Skeletal muscle tissue (tissue), 4 donors: ENCODE data around the gene ANKRD44. TPM values are rescaled to one million over a fixed set of nuclear protein-coding genes. Genes with fewer than 3 reads are reported as not detected.

ENCODE experiments used
- H3K27ac ChIP-seq: one replicate; pipeline ENCODE4 v1.7.0; 2013; ENCODE audit warnings: mild to moderate bottlenecking, low read depth, low read length, inconsistent platforms
- H3K27me3 ChIP-seq, 3 donors: one replicate each; pipeline ENCODE4 v1.7.0; 2013; ENCODE audit warnings: low read length in 3 of 3; ENCODE audit not compliant: control insufficient read depth in 3 of 3, insufficient read depth in 3 of 3
- H3K36me3 ChIP-seq, 3 donors: one replicate each; pipeline ENCODE4 v1.7.0; 2013; ENCODE audit warnings: low read length in 3 of 3; ENCODE audit not compliant: control insufficient read depth in 3 of 3, insufficient read depth in 3 of 3
- H3K4me1 ChIP-seq, 3 donors: one replicate each; pipeline ENCODE4 v1.7.0; 2013; ENCODE audit warnings: low read length in 3 of 3, mild to moderate bottlenecking in 3 of 3; ENCODE audit not compliant: control insufficient read depth in 3 of 3, insufficient read depth in 3 of 3
- H3K4me3 ChIP-seq, 3 donors: one replicate each; pipeline ENCODE4 v1.7.0; 2013; ENCODE audit warnings: low read length in 3 of 3
- H3K9ac ChIP-seq, 3 donors: one replicate each; pipeline ENCODE4 v1.7.0; 2013; ENCODE audit warnings: low read length in 3 of 3, mild to moderate bottlenecking in 3 of 3, moderate library complexity in 2 of 3, low read depth in 1 of 3
- H3K9me3 ChIP-seq, 3 donors: one replicate each; pipeline ENCODE4 v1.7.0; 2013; ENCODE audit warnings: low read length in 3 of 3; ENCODE audit not compliant: control insufficient read depth in 3 of 3
- total RNA-seq: library from RNA; depleted of rRNA; stranded (reverse); fragments of >200 nt; gene quantifications from one replicate; pipeline ENCODE4 v1.2.3, GENCODE V29; 2014
- donor health status: Osteomylitis.

The ANKRD44 gene
- total RNA-seq, 1 donor from 2014 or later = 26.6 TPM

GRCh38 chr2:197163712-197164140, 146.9 kb downstream of the ANKRD44 start:
- Histone ChIP-seq H3K9ac (no peak overlapping the region), H3K4me3 (no peak overlapping the region), H3K4me1 (peaks cover 0 to 4% (median 2%) of the 10 kb centered on the region in 3 donors)

GRCh38 chr2:197161774-197162173, 148.8 kb downstream of the ANKRD44 start:
- no peaks in the 10 kb centered on the region for H3K27me3 ChIP-seq
- H3K9me3 ChIP-seq = no peaks in the 10 kb centered on the region
- H3K36me3 ChIP-seq = no peaks in the 10 kb centered on the region
- H3K4me1 ChIP-seq = no peaks in the 10 kb centered on the region
- no peak overlapping the region for H3K4me3 ChIP-seq
- H3K9ac ChIP-seq = no peak overlapping the region
- no peak overlapping the region for H3K27ac ChIP-seq

More at GRCh38 chr2:197163712-197164140, 146.9 kb downstream of the ANKRD44 start:
- H3K27ac ChIP-seq = no peak overlapping the region
- no peaks in the 10 kb centered on the region for H3K27me3 ChIP-seq
- H3K9me3 ChIP-seq = no peaks in the 10 kb centered on the region
- H3K36me3 ChIP-seq = no peaks in the 10 kb centered on the region

- Histone ChIP-seq H3K9me3 (no peaks in the 10 kb centered on the region), H3K36me3 (no peaks in the 10 kb centered on the region), H3K9ac (no peak overlapping the region), H3K27me3 (no peaks in the 10 kb centered on the region), H3K4me3 (no peak overlapping the region), H3K4me1 (no peaks in the 10 kb centered on the region), H3K27ac (no peak overlapping the region)
Measured at GRCh38 chr2:197159661-197160211, 150.8 kb downstream of the ANKRD44 start.

- no peaks in the 10 kb centered on the region for H3K4me1 ChIP-seq
- no peak overlapping the region for H3K9ac ChIP-seq
Measured at GRCh38 chr2:197158591-197159550, 151.7 kb downstream of the ANKRD44 start.

GRCh38 chr2:197157879-197158537, 152.6 kb downstream of the ANKRD44 start:
- Histone ChIP-seq H3K27me3 (no peaks in the 10 kb centered on the region), H3K9ac (no peak overlapping the region), H3K27ac (no peak overlapping the region), H3K4me1 (no peaks in the 10 kb centered on the region), H3K4me3 (no peak overlapping the region), H3K9me3 (no peaks in the 10 kb centered on the region), H3K36me3 (no peaks in the 10 kb centered on the region)

More at GRCh38 chr2:197158591-197159550, 151.7 kb downstream of the ANKRD44 start:
- Histone ChIP-seq H3K27ac (no peak overlapping the region), H3K9me3 (no peaks in the 10 kb centered on the region), H3K36me3 (no peaks in the 10 kb centered on the region), H3K4me3 (no peak overlapping the region), H3K27me3 (no peaks in the 10 kb centered on the region)

GRCh38 chr2:197156771-197157170, 153.8 kb downstream of the ANKRD44 start:
- Histone ChIP-seq H3K27ac (no peak overlapping the region), H3K36me3 (no peaks in the 10 kb centered on the region), H3K9me3 (no peaks in the 10 kb centered on the region), H3K9ac (no peak overlapping the region), H3K27me3 (no peaks in the 10 kb centered on the region), H3K4me3 (no peak overlapping the region), H3K4me1 (no peaks in the 10 kb centered on the region)

- Histone ChIP-seq H3K36me3 (no peaks in the 10 kb centered on the region), H3K9ac (no peak overlapping the region), H3K9me3 (no peaks in the 10 kb centered on the region), H3K4me1 (no peaks in the 10 kb centered on the region), H3K27ac (no peak overlapping the region), H3K4me3 (no peak overlapping the region), H3K27me3 (no peaks in the 10 kb centered on the region)
Measured at GRCh38 chr2:197152451-197153228, 157.9 kb downstream of the ANKRD44 start.

GRCh38 chr2:197149546-197149945, 161.0 kb downstream of the ANKRD44 start:
- Histone ChIP-seq H3K4me3 (no peak overlapping the region), H3K27me3 (no peaks in the 10 kb centered on the region), H3K36me3 (no peaks in the 10 kb centered on the region), H3K9ac (no peak overlapping the region), H3K27ac (no peak overlapping the region), H3K9me3 (no peaks in the 10 kb centered on the region), H3K4me1 (no peaks in the 10 kb centered on the region)

GRCh38 chr2:197148401-197148800, 162.2 kb downstream of the ANKRD44 start:
- no peaks in the 10 kb centered on the region for H3K36me3 ChIP-seq
- H3K9ac ChIP-seq = no peak overlapping the region
- no peaks in the 10 kb centered on the region for H3K27me3 ChIP-seq
- H3K4me3 ChIP-seq = no peak overlapping the region
- H3K27ac ChIP-seq = no peak overlapping the region
- H3K9me3 ChIP-seq = no peaks in the 10 kb centered on the region
- H3K4me1 ChIP-seq = no peaks in the 10 kb centered on the region
